ENCODE data around the gene MPV17L. TPM values are rescaled to one million over a fixed set of nuclear protein-coding genes. Genes with fewer than 3 reads are reported as not detected.

The MPV17L gene
- total RNA-seq, result 0.34 and 0.62 TPM in 2 replicates

GRCh38 chr16:15395631-15396508 lies at the start of gene MPV17L:
TSS of gene MPV17L (plus strand) at chr16:15395754. CDS start at chr16:15395898, 144 bp downstream.

GRCh38 chr16:15378194-15378593 lies 17.4 kb upstream of the MPV17L start, which contains the start of gene NPIPA5:
TSS of gene NPIPA5 (minus strand) at chr16:15378294. CDS start at chr16:15378294, 0 bp downstream.

GRCh38 chr16:15434425-15435215 lies 39.1 kb downstream of the MPV17L start, which contains the start of gene BMERB1:
TSS of gene BMERB1 (plus strand) at chr16:15434588. CDS start at chr16:15434654, 66 bp downstream.

Other genes starting within 250 kb of the MPV17L start
- 2.9 and 5.5 TPM in 2 replicates for gene NPIPA5, start 17.5 kb upstream of the MPV17L start, total RNA-seq
- gene BMERB1, start 38.8 kb downstream of the MPV17L start, total RNA-seq, result 31.9 and 32.3 TPM in 2 replicates
- 17.8 and 20.2 TPM in 2 replicates for gene MARF1, start 247.4 kb downstream of the MPV17L start, total RNA-seq

All from cardiac ventricle fibroblast (primary cell).